GM19035 (cell line): Measurements from ENCODE around the gene SPAG4.
A peak's percentile ranks its signal among the peaks of the same experiment; 100 is the strongest.

Experiments used
- ATAC-seq: cut with Tn5 transposase; IDR thresholded peaks from one replicate; pipeline ENCODE4 v1.9.1; 2021; ENCODE audit not compliant: unreplicated experiment

SPAG4 gene

GRCh38 chr20:35619196-35620095, 3.8 kb downstream of the SPAG4 start:
- peak; percentile 38 for ATAC-seq

GRCh38 chr20:35620818-35621559, 5.4 kb downstream of the SPAG4 start:
- no peak for ATAC-seq

DNA sequence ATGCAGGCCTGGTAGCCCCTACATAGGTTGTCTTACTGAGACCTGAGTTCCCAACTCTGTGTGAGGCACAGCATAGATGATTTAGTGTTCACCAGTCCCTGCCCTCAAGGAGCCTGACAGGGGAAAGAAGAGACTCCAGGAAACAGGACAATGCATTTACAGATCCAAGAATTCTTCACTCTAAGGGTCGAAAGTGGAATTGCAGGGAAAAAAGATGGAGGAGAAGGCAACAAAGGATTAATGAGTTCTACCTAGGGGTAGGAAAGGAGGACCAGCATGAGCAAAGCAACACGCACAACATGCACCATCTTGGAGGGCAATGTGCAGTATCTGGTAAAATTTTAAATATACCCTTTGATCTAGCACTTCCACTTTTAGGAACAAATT, 5.9 kb downstream of the SPAG4 start:
- ATAC-seq, result no peak

GRCh38 chr20:35625584-35626385, 10.2 kb downstream of the SPAG4 start:
- no peak for ATAC-seq

DNA sequence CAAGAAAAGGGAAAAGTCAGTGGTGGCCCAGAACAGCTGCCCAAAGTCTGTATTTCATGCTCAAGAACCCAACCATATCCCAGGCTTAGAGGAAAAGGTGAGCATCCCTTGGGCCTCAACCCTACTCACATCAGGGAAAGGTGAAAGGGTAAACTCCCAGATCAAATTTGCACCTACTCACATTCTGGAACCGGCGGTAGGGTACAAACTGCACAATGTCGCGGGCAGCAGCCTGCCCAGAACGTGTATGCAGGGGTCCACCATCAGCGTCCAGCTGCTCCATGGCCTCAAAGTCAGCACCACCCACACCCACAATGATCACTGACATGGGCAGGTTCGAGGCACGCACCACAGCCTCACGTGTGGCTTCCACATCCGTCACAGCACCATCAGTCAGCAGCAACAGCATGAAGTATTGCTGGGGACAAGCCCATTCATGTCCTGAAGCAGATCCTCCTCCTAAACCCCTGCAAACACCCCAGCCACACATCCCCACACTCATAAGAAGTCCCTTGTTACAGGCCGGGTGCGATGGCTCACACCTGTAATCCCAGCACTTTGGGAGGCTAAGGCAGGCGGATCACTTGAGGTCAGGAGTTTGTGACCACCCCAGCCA, 10.9 kb downstream of the SPAG4 start:
- ATAC-seq, result no peak

DNA sequence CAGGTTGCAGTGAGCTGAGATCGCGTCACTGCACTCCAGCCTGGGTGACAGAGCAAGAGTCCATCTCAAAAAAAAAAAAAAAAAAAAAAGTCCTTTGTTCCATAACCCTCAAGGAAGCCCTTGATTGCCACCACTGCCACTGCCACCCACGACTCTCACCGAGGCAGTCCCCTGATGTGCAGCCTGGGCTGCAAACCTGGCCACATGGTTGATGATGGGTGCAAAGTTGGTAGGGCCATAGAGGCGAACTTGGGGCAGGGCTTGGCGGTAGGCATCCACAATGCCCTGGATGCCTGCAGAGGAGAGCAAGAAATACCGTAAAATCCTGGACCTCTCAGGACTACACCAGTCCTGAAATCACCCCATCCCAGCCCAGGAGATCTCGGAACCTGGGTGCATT, 11.5 kb downstream of the SPAG4 start:
- no peak for ATAC-seq

DNA sequence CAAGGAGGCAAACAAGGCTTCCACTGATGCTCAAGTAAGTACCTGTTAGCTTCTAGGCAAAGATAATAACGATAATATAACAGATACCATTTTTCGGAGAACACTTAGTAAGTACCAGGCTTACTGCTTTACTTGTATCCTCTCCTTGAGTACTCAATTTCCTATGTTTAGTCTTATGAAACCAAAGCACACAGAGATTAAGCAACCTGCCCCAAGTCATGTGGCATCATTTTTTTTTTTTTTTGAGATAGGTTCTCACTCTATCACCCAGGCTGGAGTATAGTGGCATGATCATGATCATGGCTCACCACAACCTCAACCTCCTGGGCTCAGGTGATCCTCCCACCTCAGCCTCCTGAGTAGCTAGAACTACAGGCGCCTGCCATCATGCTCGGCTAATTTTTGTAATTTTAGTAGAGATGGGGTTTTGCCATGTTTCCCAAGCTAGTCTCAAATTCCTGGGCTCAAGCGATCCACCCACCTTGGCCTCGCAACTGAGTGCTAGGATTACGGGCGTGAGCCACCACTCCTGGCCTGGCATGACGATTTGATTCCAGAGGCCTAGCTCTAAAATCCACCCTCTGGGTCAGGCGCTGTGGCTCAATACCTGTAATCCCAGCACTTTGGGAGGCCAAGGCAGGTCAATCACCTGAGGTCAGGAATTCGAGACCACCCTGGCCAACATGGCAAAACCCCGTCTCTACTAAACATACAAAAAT, 14.0 kb downstream of the SPAG4 start:
- no peak for ATAC-seq

GRCh38 chr20:35630636-35631035, 15.0 kb downstream of the SPAG4 start:
- no peak for ATAC-seq

DNA sequence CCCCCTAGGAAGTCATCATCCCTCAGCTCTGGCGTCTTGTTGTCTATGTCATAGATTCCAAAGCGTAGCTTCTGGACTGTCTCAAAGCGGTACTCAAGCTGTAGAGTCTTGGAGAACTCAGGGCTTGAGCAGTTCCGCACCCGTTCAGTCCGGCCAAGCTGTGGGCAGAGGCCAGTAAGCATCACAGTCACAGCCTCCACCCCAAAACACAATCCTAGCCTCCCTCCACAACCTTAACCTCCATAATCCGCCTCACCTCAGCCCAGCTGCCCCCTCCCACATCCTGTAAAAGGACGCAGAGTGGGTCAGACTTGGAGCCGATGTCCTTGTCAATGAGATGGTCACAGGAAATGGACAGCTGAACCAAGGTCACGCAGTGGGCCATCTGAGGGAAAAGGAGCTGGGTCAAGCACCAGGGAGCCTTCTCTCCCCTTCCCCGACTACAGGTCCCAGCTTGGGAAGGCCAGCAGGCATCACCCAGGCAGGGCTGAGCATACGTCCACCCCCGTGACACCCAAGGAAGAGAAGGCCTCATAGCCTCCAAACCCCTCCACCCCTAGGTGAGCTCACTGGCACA, 17.0 kb downstream of the SPAG4 start:
- ATAC-seq, result no peak

GRCh38 chr20:35635652-35636051, 20.0 kb downstream of the SPAG4 start:
- ATAC-seq, result no peak

DNA sequence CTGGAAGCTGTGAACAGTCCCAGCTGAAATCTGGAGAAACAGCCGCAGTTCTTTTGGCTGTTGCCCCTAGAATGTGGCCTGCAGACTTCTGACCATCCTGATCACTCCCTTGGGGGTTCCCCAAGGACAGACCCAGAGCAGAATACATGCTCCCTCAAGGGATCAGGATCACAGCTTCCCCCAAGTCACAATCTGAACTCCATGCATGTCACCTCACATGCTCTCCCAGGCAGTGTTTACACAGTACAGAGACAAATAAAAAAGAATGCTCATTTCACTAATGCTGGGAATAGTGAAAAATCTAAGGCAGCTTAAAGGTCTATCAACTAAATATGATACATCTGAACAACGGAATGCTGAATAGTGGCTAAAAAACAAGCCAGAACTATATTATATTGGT, 20.5 kb downstream of the SPAG4 start:
- no peak for ATAC-seq

DNA sequence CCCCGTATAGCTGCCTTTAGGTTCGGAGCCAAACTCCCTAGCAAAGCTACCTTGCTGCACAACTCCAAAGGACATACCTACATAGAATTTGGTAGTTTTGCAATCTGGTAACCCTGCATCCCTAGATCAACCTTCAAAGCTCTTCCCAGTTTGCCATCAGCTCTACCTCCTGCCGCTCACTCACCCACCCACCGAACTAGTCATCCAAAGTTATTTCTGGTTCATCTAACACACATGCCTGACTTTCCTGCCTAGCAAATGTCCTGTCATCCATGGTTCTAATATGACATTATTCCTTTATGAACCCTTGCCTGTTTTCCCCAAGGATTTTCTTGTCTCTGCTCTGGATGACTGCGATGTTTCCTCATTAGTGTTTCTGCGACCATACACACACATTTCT, 21.6 kb downstream of the SPAG4 start:
- no peak for ATAC-seq

GRCh38 chr20:35638751-35639150, 23.1 kb downstream of the SPAG4 start:
- no peak for ATAC-seq

DNA sequence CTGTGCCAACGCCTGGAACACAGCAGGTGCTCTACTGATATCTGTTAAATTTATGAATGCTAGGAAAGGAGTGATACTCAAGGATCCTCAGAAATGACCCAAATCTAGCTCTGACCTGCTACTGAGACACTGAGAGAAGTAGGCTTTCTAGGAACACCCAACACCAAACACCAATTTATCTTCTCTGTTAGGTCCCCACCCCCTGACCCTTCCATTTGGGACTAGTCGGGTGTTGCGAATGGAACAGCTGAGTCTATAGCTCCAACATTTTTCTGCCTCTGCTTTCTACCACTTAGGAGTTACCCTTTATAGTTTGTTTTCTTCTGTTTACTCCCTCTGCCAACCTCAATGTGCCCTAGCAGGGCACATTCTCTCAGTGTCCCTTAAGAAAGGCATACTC, 25.1 kb downstream of the SPAG4 start:
- ATAC-seq, result no peak

- no peak for ATAC-seq
These were observed 26.1 kb downstream of the SPAG4 start for GRCh38 chr20:35641743-35642142.

DNA sequence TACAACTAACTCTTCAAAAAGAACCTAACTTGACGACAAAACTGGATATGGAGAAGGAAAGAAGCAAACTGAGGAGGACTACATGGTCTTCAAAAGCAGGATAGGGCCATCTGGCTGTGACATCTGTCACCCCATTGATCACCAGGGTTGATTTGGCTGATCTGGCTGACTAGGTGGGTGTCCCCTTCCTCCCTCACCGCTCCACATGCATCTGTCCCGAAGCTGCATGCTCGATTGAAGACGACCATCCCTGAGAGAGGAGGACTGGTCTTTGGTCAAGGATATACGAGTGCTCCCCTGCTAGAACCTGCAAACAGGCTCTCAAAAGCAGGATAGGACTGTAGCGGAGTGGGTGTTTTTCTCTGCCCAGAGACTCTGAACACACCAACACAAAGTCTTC, 27.4 kb downstream of the SPAG4 start:
- ATAC-seq, result no peak

DNA sequence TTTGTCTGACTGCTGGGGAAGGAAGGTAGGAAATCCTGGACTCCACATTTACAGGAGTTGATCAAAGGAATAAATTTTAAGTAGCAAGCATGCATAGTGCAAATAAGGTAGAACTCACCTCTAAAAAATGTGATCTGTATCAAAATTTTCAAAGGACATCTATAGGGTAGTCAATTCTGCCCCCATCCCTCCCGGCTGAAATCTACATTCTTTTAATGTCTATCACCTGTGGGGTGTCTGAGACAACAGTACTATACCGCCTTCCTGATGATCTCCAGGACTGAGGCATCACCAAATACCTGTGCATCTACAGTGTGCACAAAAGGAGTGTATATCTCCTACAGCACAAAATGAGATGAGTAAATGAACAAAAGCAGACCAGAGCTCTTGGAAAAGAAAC, 29.2 kb downstream of the SPAG4 start:
- ATAC-seq, result no peak

DNA sequence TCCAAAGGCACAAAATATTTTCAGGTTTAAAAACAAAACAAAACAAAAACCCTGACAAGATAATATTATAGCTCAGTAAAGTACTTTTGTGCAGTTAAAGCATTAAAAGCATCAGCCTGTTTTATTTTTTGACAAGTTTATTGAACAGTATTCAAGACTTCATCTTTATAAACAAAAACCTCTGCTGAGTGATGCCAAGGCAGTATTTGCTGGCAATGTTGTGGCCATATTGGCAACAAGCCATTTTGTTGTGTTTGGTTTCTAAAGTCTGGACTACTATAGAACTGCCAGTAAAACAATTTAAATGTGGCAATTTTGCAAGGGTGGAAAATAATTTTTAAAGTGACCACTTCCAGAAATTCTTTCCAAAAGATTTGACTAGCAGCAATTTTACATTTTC, 33.2 kb downstream of the SPAG4 start:
- ATAC-seq, result no peak

GRCh38 chr20:35650632-35651031, 35.0 kb downstream of the SPAG4 start:
- ATAC-seq, result no peak

GRCh38 chr20:35651958-35652357, 36.3 kb downstream of the SPAG4 start:
- no peak for ATAC-seq
